Stimulated activated CD4-positive, alpha-beta T cell treated with anti-CD3 and anti-CD28 coated beads, Interleukin-2, amount 100 ng/mL, for 24 hours (primary cell): ENCODE measurements around the gene COQ4.

Experiments used
- DNase-seq, 2 donors: peaks; one replicate each; pipeline ENCODE4 v3.0.0-alpha.2; 2020

COQ4 gene

DNA sequence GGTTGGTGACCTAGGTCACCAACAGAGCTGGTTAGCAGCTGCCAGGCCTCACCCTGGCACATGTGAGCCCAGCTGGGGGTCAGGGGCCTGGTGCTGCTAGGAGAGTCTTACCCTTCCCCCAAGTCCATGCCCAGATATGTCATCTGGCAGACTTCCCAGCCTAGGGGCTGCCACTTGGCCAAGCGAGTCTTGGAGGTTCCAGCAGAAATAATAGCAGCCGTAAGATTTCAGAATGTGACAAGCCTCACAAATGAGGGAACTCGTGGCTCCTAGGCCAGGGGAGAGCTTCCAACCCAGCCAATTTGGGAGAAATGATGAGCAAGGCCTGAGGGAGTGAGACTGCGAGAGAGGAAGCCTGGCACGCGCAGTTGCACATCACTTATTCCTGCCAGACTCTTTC lies 59.6 kb downstream of the COQ4 start:
- no peak for DNase-seq

DNA sequence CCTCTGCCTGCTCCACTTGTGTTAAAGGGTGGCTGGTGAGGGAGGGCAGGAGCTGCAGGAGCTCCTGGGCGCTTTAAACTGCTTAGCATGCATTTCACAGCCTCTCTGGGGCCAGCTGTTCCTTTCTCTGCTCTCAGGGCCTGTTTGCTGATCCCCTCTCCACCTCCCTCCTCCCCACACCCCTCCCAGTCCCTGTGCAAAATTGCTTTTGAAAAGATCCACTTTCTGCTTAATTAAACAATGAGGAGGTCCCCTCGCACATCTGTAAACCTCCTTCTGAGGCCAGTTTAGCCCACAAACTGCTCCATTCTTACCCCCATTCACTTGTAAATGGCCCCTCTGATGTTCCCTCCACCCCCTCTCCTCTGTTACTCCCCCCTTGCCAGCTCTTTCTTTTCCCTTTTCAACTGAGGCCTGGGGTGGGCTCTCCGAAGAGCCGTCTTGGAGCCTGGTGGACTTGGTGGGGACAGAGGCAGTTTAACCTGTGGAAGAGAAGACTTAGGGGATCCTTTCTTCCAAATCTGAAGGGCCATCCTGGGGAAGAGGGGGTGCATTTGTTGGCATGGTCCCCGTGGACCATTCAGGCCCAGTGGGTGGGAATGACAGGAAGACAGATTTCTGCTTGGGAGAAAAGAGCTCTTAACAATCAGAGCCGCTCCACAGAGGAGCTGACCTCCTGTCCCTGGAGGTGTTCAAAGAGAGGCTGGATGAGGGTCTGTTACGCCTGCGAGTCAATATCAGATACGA lies 60.5 kb downstream of the COQ4 start:
- no peak for DNase-seq
